K562 (cell line): ENCODE results near the gene MLLT3. TPM values are rescaled to one million over a fixed set of nuclear protein-coding genes. Genes with fewer than 3 reads are reported as not detected.

Experiments
- ZNF175 ChIP-seq: fragments of 200-800 bp; sonication (Bioruptor generic); IDR thresholded peaks from 2 replicates; pipeline ENCODE4 v1.6.1; 2016; ENCODE audit warnings: low read depth, mild to moderate bottlenecking, missing genetic modification characterization, missing compliant biosample characterization
- polyA plus RNA-seq, 8 experiments: library from polyadenylated mRNA; depleted of rRNA in 4 of 8; stranded (reverse) in 5 of 8; unstranded in 3 of 8; fragments of >200 nt; fragmentation: Nextera tagmentation in 2 of 8; fragmentation: Illumina TruSeq in 1 of 8; extraction: Ambion mirVana in 2 of 8; extraction: Trizol in 1 of 8; gene quantifications; 2 replicates each; pipeline versions ENCODE4 v1.2.1 to v1.2.3, GENCODE V29; 2011 to 2014; ENCODE audit warnings: inconsistent platforms in 1 of 8, missing spikeins in 1 of 8
- total RNA-seq, 7 experiments: library from RNA; depleted of rRNA in 6 of 7; stranded (reverse); fragments of >200 nt in 6 of 7; fragmentation: Illumina TruSeq in 2 of 7; extraction: Trizol in 2 of 7; gene quantifications; 2 replicates each; pipeline versions ENCODE4 v1.2.1 to v1.2.3, GENCODE V29; 2011 to 2021; ENCODE audit warnings: low replicate concordance in 1 of 7
- TF ChIP-seq, protein P1 (sequence below), 2 experiments: fragments of 450-650 bp in 1 of 2; sonication (generic) in 1 of 2; formaldehyde crosslinking in 1 of 2; IDR thresholded peaks; 2 replicates each; pipeline versions ENCODE4 v1.7.1 to v1.9.0; 2016 to 2022; ENCODE audit warnings: inconsistent platforms in 1 of 2, mild to moderate bottlenecking in 1 of 2, missing genetic modification reagents in 1 of 2

MLLT3 gene
- total and polyA plus RNA-seq, 9 of the 15 experiments (the other 6 are each of a cell fraction or from before 2014, with no cell fraction given): 0.07 to 0.42 (median 0.22) TPM; not detected in 4

DNA sequence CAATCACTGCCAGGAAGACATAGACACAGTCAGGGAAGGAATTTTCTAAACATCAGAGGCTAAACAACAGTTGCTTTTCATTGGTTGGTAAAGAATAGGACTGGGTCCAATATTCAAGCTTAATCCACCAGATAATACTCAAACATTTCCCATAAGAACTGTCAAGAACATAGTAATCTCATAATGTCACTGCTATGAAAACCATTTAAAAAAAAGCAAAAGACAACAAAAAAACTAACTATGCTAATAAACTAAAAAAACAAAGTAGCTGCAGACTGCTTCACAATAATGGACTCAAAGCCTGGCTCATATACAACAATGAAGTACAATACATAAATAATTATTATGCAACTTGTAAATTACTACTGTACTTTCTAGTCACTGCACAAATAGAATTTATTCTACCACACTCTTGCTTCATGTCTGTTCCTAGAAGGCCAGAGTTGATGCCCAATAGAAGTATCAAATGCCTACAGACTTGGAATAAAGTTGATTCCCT, 148.7 kb downstream of the MLLT3 start (continued):
- TF ChIP-seq, protein P1, sequence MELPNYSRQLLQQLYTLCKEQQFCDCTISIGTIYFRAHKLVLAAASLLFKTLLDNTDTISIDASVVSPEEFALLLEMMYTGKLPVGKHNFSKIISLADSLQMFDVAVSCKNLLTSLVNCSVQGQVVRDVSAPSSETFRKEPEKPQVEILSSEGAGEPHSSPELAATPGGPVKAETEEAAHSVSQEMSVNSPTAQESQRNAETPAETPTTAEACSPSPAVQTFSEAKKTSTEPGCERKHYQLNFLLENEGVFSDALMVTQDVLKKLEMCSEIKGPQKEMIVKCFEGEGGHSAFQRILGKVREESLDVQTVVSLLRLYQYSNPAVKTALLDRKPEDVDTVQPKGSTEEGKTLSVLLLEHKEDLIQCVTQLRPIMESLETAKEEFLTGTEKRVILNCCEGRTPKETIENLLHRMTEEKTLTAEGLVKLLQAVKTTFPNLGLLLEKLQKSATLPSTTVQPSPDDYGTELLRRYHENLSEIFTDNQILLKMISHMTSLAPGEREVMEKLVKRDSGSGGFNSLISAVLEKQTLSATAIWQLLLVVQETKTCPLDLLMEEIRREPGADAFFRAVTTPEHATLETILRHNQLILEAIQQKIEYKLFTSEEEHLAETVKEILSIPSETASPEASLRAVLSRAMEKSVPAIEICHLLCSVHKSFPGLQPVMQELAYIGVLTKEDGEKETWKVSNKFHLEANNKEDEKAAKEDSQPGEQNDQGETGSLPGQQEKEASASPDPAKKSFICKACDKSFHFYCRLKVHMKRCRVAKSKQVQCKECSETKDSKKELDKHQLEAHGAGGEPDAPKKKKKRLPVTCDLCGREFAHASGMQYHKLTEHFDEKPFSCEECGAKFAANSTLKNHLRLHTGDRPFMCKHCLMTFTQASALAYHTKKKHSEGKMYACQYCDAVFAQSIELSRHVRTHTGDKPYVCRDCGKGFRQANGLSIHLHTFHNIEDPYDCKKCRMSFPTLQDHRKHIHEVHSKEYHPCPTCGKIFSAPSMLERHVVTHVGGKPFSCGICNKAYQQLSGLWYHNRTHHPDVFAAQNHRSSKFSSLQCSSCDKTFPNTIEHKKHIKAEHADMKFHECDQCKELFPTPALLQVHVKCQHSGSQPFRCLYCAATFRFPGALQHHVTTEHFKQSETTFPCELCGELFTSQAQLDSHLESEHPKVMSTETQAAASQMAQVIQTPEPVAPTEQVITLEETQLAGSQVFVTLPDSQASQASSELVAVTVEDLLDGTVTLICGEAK (IDR thresholded peaks at IDR 0.05): no peak
- TF ChIP-seq, protein P1 (CRISPR knock-in tag; IDR thresholded peaks at IDR 0.05): no peak
- no peak for TF ChIP-seq ZNF175 (CRISPR knock-in tag)
- TF ChIP-seq, all 486 proteins: peak for 0
